PC-9 (cell line): ENCODE measurements around the gene COL5A1.

Experiments used
- CTCF ChIP-seq: fragments of 200-600 bp; sonication (generic); conservative IDR thresholded peaks from 2 replicates; pipeline ENCODE4 v1.6.1; 2017; ENCODE audit warnings: mixed run types, antibody characterized with exemption, mild to moderate bottlenecking, moderate library complexity
- EZH2 ChIP-seq: fragments of 200-600 bp; sonication (generic); IDR thresholded peaks from 2 replicates; pipeline ENCODE4 v1.8.0; 2017; ENCODE audit warnings: antibody characterized with exemption, low read depth

- TF ChIP-seq CTCF (no peak), EZH2 (no peak)
These were observed 143.1 kb downstream of the COL5A1 start for GRCh38 chr9:134784577-134785305.
